ENCODE data around the gene DNAJC16.
"Not testable (repeated sequence)": the region's sequence is repeated elsewhere in the genome, so short reads cannot be mapped to it uniquely, and the experiment has no call there.

Gene DNAJC16

DNA sequence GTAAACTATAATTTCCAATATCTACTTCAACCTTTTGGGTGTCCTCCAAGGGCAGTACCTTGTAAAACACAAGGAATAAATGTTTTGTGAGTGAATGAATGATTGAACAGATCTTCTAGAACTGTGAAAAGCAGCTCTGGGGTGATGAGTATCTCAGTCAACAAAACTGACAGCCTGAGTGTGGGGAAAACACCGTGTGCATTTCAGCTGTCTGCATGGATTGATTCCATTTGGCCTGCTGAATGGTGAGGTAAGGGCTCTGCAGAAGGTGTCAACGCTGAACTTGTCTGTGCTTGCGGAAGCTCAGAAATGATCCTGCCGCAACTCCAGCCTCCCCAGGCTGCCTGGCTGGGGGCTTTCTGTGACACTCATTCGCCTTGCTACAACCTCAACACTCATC is 65.6 kb downstream of the DNAJC16 start:
- no peak for DNase-seq

DNA sequence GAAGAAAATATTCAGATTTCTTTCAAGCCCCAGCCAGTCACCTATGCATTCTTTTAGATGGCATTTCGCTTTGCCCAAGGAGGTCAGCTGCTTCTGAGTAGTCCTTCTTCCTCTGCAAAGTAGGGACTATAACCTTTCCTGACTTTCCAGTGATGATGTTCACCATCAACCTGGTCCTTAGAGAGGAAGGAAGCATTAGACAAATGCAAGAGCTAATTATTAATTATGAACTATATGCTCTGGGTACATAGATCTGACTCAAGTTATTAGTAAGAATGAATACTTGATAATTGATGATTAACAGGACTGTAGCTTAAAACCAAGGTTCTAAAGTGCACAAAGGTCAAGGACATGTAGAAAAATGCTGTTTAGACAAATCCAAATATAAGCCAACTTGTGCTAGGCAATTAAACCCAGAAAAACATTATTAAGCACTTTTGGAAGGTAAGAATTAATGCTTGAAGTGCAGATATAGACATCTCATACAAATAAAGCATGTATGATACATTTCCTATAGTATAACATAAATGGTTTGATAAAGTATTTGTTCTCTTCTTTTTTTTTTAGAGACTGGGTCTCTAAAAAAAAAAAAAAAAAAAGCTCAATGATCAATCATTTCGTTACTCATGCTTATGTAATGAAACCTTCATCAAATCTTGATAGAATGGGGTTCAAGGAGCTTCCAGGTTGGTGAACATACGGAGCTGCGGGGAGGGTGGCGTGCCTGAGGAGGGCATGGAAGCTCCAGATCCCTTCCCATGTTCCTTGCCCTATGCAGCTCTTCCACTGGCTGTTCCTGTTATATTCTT is 69.4 kb downstream of the DNAJC16 start:
- no peak for DNase-seq

DNA sequence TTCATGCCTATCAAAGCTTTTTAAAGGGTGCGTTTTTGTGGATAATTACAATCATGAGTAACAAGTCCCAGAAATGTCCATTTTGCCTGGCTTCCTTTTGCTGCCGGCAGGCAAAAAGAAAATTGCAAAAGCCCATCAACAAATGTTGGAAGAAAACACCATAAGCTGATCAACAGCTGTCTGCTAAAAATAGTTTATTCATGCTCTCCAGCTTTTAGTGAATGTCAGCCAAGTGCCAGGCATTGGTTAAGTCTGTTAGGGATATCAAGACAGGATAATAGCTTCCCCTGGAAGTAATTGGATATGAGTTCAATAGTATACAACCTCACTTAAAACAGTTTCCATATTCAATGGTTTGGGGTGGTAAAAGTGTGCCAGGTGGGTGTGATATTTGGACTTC is 71.8 kb downstream of the DNAJC16 start:
- no peak for DNase-seq

DNA sequence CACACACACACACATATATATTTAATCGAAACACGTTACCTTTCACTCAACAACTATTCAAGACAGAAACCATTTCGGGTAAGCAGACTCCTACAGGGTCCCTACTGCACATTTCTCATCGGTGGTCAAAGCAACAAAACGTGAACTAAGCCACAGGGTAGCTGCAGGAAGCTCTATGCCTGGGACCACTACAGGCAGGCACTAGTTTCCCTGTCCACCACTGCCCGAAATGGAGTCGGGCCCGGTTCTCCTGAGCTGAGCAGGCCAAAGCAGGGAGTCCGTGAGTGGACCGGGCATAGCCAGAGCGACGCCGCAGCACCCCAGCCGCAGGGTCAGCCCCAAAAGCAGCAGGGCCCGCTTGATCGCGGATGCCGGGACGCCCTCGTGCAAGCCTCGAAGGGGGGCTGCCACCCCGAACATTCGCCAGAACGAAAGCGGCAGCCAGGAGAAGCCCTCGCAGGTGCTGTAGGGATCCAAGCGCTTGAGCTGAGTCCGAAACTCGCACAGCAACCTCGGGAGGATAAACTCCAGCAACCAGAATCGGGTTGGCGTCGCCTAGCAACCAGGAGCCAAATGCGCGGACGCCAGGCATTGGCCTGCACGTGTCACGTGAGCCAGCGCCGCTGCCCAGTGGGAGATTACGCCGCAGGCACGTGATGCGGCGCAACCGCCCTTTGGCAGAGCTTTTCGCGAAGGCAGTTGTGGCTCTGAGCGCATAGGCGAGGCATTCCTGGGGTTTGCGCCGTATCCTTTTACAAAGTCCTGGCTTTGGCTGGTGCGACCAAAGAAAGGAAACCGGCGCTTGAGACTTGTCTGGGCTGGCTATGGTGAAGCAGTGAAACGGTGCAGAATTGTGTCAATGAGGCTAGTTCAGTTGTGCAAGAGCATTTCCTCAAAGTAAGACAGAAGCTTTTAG is 76.7 kb downstream of the DNAJC16 start:
- peak; percentile 98 for DNase-seq

DNA sequence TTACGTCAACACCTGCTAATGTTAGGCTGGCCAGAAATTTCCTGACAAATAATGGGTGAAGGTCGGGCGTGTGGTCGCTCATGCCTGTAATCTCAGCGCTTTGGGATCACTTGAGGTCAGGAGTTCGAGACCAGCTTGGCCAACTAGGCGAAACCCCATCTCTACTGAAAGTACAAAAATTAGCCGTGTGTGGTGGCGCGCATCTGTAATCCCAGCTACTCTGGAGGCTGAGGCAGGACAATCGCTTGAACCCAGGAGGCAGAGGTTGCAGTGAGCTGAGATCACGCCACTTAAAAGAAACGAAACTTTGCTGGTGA is 77.3 kb downstream of the DNAJC16 start:
- not testable (repeated sequence) for DNase-seq

DNA sequence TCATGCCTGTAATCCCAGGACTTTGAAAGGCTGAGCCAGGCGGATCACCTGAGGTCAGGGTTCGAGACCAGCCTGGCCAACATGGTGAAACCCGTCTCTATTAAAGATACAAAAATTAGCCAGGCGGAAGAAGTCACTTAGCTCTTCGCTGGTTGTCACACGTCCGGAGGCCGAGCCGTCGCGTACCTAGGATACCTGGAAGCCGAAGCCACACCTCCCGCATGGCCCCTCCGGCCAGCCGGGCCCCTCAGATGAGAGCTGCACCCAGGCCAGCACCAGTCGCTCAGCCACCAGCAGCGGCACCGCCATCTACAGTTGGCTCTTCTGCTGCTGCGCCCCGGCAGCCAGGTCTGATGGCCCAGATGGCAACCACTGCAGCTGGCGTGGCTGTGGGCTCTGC is 77.8 kb downstream of the DNAJC16 start:
- DNase-seq = not testable (repeated sequence)

DNA sequence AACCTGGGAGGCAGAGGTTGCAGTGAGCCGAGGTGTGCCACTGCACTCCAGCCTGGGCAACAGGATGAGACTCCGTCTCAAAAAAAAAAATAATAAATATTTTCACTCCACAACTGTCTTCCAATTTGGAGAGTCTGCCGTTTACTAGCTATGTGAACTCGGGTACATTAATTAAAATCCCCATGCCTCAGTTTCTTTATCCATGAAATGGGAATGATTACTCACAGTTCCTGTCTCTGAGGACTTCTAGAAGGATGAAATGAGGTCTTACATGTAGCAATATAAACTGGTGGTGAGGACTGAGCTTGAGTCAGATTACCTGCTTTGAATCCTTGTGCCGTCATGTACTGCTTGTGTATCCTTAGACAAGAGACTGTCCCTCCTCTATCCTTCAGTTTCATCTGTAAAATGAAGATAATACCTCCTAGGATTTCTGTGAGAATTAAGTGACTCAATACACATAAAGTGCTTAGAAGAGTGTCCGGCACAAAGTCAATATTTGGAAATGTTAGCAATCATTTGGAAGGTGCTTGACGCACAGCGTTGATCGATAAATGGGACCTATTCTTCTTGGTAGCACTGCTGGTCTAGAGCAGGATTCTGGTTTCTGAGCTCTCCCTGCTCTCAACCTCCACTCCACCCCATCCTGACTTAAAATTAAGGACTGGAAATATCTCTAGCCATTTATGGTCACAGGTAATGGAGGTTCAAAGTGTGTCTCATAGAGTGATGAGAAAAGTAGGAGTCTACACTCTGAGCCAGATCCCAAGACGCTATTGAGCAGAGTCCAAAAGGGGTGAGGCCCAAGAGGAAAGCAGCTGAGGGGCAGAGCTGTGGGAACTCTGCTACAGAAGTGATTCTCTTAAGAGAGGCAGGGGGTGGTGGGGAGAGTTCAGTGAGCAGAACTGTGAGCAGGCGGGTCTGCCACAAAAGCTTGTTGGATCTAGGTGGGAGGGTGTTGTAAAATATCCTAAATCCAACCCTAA is 79.0 kb downstream of the DNAJC16 start:
- DNase-seq = no peak

DNA sequence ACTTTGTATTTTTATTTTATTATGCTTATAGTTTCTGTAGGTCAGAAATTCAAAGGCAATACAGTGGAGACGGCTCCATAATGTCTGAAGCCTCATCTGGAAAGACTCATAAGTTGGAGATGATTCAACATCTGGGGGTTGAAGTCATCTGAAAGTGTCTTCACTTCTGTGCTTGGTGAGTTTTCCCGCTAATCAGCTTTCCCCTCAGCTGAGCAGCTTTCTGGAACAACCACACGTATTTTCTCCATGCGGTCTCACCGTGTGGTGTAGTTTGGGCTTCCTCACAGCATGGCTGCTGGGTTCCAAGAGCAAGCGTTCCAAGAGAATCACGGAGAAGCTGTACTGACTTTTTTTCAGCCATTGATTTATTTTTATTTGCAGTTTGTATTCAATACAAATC is 83.0 kb downstream of the DNAJC16 start:
- DNase-seq = no peak

DNA sequence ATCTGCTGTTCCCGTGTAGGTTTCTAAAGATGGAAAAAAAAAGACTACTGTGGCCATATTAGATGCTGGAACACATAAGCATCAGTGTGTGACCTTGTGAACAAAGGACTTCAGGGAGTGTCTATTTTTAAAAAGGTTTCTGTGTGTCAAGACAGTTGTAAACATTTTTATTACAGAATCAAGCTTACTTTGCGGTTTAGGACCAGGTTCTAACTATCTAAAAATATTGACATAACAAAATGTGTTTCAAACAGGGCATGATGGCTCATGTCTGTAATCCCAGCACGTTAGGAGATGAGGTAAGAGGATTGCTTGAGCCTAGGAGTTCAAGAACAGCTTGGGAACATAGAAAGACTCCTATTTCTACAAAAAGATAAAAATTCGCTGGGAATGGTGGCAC is 83.5 kb downstream of the DNAJC16 start:
- no peak for DNase-seq

DNA sequence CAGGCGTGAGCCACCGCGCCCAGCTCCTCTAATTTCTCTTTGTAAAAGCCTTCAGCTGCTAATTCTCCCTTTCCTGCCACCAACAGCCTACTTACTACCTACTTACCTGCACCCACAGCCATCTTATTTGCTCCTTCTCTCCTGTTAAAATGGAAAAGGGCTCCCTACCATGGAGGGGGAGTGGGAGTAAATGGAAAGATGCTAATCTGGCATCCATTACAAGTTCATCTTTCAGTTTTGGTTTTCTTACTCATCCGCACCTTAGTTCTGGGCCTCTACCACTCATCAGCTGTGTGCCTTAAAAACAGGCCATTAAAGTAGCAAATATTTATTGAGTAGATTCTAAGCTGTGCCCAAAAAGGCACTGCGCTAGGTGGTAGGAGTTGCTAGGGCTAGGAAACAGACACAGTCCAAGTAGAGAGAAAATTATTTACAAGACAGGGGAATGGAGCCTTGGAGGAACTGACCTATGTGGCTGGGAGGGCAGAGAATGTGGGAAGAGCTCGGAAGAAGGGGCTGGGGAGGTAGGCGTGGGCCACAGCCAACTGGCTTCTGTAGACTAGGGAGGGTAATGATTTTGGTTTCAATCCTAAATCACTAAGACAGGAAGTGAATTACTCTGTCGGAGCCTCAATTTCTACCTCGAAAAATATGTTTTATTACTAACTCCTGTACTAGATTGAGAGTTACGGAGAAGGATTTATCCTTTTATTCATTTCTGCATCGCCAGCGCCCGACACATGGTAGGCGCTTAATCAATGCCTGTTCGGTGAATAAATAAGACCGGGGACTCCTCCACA is 89.9 kb downstream of the DNAJC16 start:
- no peak for DNase-seq

DNA sequence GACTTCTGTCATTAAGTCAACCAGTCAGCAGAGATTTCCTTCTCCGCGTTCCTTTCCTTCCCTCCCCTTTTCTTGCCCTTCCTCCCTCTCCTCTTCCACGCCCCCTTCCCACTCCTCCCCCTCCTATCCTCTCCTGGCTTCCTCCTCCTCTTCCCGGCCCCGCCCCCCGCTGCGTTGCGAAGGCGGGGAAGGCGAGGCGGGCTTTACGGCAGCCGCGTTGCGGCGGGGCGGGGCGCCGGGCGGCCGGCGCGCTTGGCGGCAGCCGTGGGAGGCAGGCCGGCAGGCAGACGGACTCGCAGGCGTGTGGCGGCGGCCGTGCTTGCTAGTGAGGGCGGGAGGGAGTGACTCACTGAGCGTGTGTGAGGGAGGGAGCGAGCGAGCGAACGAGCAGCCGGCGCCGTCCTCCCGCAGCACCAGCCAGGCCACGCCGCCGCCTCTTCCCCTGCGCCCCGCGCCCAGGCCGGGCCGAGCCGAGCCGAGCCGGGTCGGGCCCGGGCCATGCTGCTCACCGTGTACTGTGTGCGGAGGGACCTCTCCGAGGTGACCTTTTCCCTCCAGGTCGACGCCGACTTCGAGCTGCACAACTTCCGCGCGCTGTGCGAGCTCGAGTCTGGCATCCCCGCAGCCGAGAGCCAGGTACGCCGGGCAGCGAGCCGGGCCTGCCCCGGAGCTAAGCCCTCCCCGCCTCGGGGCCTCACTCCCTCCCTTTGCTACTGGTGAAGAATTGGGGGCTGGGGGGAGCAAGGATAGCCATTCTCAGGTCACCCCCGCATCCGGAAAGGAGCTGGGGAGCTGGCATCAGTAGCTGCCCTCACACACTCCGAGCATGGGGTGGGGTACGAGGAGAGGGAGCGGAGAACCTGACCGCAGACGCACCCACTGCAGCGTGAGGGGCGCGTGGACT is 90.8 kb downstream of the DNAJC16 start, which contains the start of gene DDI2:
Gene DDI2, plus strand, starts transcription at position 286 of the 904 bp plus-strand sequence. Its CDS starts 213 bp downstream, at position 499.
- peak; percentile 97 for DNase-seq

DNA sequence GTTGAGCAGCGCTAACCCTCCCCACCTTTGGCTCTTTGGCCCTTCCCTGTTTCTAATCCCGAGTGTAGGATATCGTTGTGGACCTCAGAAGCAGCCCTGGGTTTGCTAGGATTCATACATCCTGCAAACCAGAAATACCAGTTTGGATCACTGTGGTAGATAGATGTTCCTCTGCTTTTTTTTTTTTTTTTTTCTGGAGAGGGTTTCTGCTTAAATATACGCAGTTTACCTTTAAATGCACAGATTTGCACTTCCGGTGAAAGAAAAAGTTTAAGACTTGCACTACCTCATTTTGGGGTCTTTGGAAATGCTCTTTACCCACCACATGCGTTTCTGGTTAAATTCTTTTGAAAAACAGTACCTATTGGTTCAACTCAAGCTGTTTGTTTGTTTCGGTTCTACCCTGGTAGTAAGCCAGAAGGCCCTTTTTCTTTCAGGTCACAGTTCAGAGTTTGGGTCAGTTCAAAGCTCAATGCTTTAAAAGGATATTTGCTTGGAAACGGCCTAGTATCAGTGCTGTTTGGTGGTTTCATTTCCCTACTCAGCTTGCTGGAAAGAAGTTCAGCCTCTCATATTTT is 91.5 kb downstream of the DNAJC16 start:
- DNase-seq = no peak

DNA sequence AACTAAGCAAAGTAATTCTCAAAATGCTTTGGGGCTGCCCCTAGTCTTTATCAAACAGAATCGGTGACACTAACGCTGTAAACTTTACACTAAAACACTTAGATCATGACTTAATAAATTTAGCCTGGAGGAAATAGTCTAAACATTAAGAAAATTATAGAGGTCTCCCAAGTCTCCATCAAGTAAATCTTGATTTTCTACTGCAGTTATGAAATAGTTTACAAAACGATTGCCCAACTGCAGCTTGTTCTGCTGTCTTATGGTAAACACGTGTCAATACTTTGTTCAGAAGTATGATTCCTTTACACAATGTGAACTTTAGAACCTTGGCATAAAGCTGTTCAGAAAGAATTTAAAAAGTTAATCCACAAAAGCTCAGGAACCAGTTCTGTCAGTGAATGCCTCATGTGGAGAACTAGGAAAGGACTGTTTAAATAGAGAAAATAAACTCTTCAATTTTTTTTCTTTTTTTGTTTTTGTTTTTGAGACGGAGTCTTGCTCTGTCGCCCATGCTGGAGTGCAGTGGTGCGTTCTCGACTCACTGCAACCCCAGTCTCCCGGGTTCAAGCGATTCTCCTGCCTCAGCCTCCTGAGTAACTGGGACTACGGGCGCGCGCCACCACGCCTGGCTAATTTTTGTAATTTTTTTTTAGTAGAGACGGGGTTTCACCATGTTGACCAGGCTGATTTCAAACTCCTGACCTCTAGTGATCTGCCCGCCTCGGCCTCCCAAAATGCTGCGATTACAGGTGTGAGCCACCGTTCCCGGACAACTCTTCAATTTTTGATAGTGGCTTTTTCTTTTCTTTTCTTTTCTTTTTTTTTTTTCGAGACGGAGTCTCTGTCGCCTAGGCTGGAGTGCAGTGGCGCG is 92.2 kb downstream of the DNAJC16 start:
- DNase-seq = no peak

DNA sequence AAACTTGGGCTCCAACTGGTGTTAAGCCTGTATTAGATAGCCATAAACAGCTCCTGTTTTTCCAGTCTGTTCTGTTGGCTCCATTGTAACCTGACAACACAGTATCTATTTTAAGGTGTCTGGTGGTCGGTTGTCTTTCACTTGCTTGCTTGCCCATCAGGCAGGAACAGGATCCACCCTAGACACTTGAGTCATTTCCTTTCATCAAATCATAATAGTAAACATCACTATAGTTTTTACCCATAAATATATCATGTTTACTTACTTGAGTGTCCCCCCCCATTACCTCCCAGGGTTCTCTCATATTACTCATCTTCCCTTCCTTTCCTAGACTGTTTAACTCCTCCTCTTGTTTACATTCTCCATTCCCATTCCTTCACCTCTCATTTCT is 93.5 kb downstream of the DNAJC16 start:
- DNase-seq = no peak

DNA sequence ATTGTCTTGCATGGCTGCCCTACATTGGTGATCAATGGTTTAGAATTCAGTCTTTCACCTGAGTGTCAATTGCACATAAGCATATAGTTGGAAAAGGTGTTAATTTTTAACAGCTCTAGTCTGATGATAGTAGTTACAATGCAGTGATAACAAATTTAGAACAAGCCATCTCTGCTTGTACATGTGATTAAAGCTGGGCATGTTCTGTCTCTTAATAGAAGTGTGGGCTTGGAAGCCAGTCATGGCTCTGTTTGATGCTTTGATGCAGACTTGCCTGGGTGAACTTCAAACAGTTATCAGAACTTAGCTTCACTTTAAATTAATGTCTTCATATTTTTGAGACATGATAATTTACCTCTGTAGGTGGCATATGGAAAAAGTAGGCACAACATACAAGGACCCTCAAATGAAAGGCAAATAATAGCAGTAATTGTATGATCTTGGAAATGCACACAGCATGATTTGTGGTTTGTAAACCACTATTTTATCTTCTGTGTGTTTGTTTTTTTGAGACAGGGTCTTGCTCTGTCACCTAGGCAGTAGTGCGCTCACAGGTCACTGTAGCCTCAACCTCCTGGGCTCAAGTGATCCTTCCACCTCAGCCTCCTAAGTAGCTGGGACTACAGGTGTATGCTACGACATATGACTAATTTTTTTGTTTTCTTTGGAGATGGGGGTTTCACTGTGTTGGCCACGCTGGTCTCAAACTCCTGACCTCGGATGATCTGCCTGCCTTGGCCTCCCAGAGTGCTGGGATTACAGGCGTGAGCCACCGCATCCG is 94.4 kb downstream of the DNAJC16 start:
- DNase-seq = no peak

DNA sequence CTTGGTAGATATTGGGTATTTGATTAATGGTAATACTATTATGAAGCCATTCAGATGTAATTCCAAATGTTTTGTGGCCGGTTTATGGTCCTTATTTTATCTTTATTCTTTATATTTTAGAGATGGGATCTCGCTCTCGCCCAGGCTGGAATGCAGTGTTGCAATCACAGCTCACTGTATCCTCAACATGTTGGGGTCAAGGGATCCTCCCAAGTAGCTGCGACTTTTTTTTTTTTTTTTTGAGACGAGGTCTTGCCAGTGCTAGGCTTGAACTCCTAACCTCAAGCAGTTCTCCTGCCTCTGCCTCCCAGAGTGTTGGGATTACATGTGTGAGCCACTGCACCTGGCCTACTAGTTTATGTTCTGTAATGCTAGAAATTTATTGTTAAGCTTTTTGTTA is 95.3 kb downstream of the DNAJC16 start:
- DNase-seq = no peak

DNA sequence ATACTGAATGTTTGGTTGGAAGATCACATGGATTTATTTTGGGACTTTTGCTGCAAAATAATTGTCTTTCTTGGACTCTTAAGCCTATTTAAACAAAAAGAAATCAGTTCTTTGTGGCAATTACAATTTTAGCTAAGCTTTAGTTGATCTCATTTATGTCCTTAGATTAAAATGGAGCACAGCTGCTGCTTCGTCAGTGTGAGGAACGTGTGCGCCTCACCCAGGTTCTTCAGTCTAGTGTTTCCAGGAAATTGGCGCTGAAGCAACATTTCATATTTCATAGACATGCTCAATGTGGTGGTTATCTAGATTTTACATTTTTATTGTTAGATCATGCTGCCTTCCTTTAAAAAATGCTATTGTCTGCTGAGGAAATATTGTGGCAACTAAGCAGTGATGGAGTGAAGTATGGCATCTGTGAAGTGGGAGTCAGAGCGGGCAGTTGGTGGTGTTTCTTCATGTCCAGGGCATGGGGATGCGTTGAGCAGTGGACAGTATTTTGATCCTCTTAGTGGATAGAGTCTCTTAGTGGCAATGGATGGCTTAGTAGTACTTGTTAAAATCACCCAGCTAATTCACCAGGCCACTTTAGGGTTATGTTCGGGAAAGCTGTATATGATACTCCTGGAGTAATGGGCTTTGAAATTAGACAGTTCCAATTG is 96.2 kb downstream of the DNAJC16 start:
- peak; percentile 71 for DNase-seq

DNA sequence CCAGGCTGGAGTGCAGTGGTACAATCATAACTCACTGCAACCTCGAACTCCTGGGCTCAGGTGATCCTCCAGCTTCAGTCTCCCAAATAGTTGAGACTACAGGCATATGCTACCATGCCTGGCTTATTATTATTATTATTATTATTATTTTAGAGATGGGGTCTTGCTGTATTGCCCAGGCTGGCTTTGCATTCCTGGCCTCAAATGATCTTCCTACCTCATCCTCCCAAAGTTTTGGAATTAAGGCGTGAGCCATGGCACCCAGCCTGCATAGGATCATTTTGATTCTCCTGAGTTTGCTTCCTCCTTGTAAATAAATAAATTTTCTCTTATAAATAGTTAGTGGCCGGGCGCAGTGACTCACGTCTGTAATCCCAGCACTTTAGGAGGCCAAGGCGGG is 96.8 kb downstream of the DNAJC16 start:
- no peak for DNase-seq

Data from hematopoietic multipotent progenitor cell treated with erythropoietin and hydrocortisone succinate and interleukin-3 and kit ligand, for 6 days (in vitro differentiated cells).